Neutrophil (primary cell): ENCODE data around the gene ATG4B.

Experiments
- H3K27ac ChIP-seq: fragments of 200-600 bp; sonication (generic); 2 replicates; pipeline ENCODE4 v1.5.1; 2016; ENCODE audit warnings: mild to moderate bottlenecking, moderate library complexity
- H3K27me3 ChIP-seq: fragments of 200-600 bp; sonication (generic); 2 replicates; pipeline ENCODE4 v1.6.0; 2016; ENCODE audit warnings: mild to moderate bottlenecking
- H3K36me3 ChIP-seq: fragments of 200-600 bp; sonication (generic); 2 replicates; pipeline ENCODE4 v1.5.1; 2017
- H3K4me1 ChIP-seq, 2 experiments: fragments of 200-600 bp in 1 of 2; sonication (generic) in 1 of 2; 1 replicate in 1 of 2; 2 replicates in 1 of 2; pipeline versions ENCODE4 v1.5.1 to v1.6.1; 2013 to 2016; ENCODE audit warnings: low read depth in 1 of 2, low read length in 1 of 2, mild to moderate bottlenecking in 1 of 2, moderate library complexity in 1 of 2; ENCODE audit not compliant: control insufficient read depth in 1 of 2, insufficient read depth in 1 of 2
- H3K4me3 ChIP-seq, 2 experiments: fragments of 200-600 bp in 1 of 2; sonication (generic) in 1 of 2; 1 replicate in 1 of 2; 2 replicates in 1 of 2; pipeline ENCODE4 v1.5.1; 2013 to 2016; ENCODE audit warnings: low read depth in 1 of 2, low read length in 1 of 2, mild to moderate bottlenecking in 1 of 2, moderate library complexity in 1 of 2
- H3K9me3 ChIP-seq: fragments of 200-600 bp; sonication (generic); 2 replicates; pipeline ENCODE4 v1.5.1; 2016
- CTCF ChIP-seq: fragments of 200-600 bp; sonication (generic); IDR thresholded peaks from 2 replicates; pipeline ENCODE4 v1.5.1; 2016; ENCODE audit warnings: antibody characterized with exemption

The ATG4B gene

GRCh38 chr2:241640165-241640795 lies 2.8 kb downstream of the ATG4B start:
- Histone ChIP-seq H3K4me3 (no peak overlapping the region), H3K36me3 (peaks cover 2% of the 10 kb centered on the region), H3K4me1 (peaks cover 22 to 26% of the 10 kb centered on the region in 2 experiments), H3K27ac (no peak overlapping the region), H3K27me3 (no peaks in the 10 kb centered on the region), H3K9me3 (no peaks in the 10 kb centered on the region)
- TF ChIP-seq CTCF, result no peak

GRCh38 chr2:241641631-241642030 lies 4.1 kb downstream of the ATG4B start:
- H3K36me3 ChIP-seq, result peaks cover 6% of the 10 kb centered on the region
- peaks cover 13 to 16% of the 10 kb centered on the region in 2 experiments for H3K4me1 ChIP-seq
- no peaks in the 10 kb centered on the region for H3K27me3 ChIP-seq
- TF ChIP-seq CTCF, result no peak
- H3K4me3 ChIP-seq, result no peak overlapping the region
- no peak overlapping the region for H3K27ac ChIP-seq
- H3K9me3 ChIP-seq, result no peaks in the 10 kb centered on the region

- H3K4me1 ChIP-seq, result no peaks in the 10 kb centered on the region
- no peak for TF ChIP-seq CTCF
- H3K27me3 ChIP-seq, result no peaks in the 10 kb centered on the region
- H3K9me3 ChIP-seq, result no peaks in the 10 kb centered on the region
- peaks cover 6% of the 10 kb centered on the region for H3K36me3 ChIP-seq
- H3K4me3 ChIP-seq, result no peak overlapping the region
- H3K27ac ChIP-seq, result no peak overlapping the region
These were observed 7.8 kb downstream of the ATG4B start for GRCh38 chr2:241645056-241645914.

- no peaks in the 10 kb centered on the region for H3K9me3 ChIP-seq
- H3K4me1 ChIP-seq, result no peaks in the 10 kb centered on the region
- H3K27me3 ChIP-seq, result no peaks in the 10 kb centered on the region
- H3K36me3 ChIP-seq, result peaks cover 12% of the 10 kb centered on the region
- H3K4me3 ChIP-seq, result no peak overlapping the region
- no peak overlapping the region for H3K27ac ChIP-seq
- no peak for TF ChIP-seq CTCF
These were observed 8.6 kb downstream of the ATG4B start for GRCh38 chr2:241645915-241646645.

GRCh38 chr2:241648453-241648852 lies 11.0 kb downstream of the ATG4B start:
- Histone ChIP-seq H3K27me3 (no peaks in the 10 kb centered on the region), H3K4me3 (no peak overlapping the region), H3K9me3 (no peaks in the 10 kb centered on the region), H3K27ac (no peak overlapping the region), H3K4me1 (no peaks in the 10 kb centered on the region), H3K36me3 (peaks cover 36% of the 10 kb centered on the region)
- TF ChIP-seq CTCF, result no peak
